ENCODE results near the gene ADAMTS18.

DNA sequence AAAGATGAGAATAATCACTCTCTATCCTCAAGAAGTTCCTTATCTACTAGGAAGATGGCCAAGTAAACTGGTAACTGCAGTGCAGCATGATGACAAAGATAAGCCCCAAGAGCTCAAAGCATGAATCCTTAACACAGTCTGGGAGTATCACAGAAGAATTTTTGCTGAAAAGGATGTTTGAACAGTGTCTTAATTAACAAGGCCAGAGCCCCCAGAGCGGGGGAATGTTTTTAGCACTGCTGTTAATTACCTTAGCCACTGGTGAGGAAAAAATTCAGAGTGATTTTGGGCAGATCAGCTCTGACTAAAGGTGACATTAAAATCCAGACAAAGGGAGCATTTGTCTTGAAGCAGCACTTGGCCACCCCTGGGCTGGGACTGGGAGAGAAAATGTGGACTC, 30.1 kb downstream of the ADAMTS18 start:
- TF ChIP-seq CTCF (IDR thresholded peaks at IDR 0.05) (no peak), POLR2A (IDR thresholded peaks at IDR 0.05) (no peak), POLR2AphosphoS5 (IDR thresholded peaks at IDR 0.05) (no peak)

Data from prostate gland (tissue), 2 donors.